GM12892 (cell line): ENCODE measurements around the gene GREB1.

Experiments
- POLR2A ChIP-seq: IDR thresholded peaks from 2 replicates; pipeline ENCODE4 v1.6.1; 2011; ENCODE audit warnings: low read depth, low read length, control low read depth
- POLR2AphosphoS5 ChIP-seq: IDR thresholded peaks from 2 replicates; pipeline ENCODE4 v1.6.1; 2011; ENCODE audit warnings: low read depth, low read length, control low read depth
- TAF1 ChIP-seq: IDR thresholded peaks from 2 replicates; pipeline ENCODE4 v1.6.1; 2011; ENCODE audit warnings: low read depth, mild to moderate bottlenecking, control low read depth, low read length, borderline replicate concordance

DNA sequence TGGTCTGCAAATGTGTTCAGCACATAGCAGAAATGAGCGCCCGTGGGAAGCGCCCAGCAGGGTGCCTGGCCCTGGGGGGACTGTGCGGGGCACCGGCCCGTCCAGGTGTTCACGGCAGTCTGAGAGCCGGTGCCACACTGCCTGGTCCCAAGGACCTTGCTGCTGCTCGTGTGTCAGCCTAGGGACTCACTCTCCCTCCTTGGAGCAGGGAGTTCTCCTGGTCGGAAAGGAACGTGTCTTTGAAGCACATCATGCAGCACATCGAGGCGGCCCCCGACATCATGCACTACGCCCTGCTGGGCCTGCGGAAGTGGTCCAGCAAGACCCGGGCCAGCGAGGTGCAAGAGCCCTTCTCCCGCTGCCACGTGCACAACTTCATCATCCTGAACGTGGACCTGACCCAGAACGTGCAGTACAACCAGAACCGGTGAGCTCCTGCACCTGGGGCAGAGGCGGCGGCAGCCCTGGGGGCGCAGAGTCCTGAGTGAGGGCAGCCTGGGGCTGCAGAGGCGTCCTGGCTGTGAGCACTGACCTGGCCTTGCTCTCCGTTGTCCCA lies 100.2 kb downstream of the GREB1 start:
- TF ChIP-seq POLR2A, result no peak
- TF ChIP-seq POLR2AphosphoS5, result no peak
- TF ChIP-seq TAF1, result no peak
